ENCODE measurements around the gene GPBAR1.
A peak's percentile ranks its signal among the peaks of the same experiment; 100 is the strongest.

Gene GPBAR1

DNA sequence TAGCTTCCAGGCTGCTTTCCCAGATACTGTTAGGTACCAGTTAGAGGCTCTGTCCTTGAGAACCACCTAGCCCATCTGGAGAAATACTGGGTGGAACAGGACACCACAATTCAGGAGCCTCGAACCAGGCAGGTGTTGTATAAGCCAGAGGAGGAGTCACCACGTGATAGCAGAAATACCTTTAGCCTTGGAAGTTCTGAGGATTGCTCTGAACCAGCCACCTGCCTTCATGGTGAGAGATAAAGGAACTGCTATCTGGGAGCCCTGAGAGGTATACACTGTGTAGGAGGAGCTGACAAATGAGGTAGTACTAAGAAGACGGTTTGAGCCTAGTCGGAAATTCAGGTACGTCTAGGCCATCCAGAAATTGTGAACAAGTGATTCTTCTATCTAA, 7.6 kb upstream of the GPBAR1 start:
- no peaks in the 10 kb centered on the region for H3K9me3 Mint-ChIP-seq
- H3K27me3 Mint-ChIP-seq = no peaks in the 10 kb centered on the region
- H3K4me3 Mint-ChIP-seq = no peak overlapping the region
- peak overlapping the region; percentile 81 for H3K27ac Mint-ChIP-seq
- peaks cover 95% of the 10 kb centered on the region for H3K4me1 Mint-ChIP-seq (ENCODE audit: low read depth)
- H3K36me3 Mint-ChIP-seq (ENCODE audit: low read depth) = peaks cover 86% of the 10 kb centered on the region
- intact Hi-C loops (cut with micrococcal nuclease) = no loop called here

DNA sequence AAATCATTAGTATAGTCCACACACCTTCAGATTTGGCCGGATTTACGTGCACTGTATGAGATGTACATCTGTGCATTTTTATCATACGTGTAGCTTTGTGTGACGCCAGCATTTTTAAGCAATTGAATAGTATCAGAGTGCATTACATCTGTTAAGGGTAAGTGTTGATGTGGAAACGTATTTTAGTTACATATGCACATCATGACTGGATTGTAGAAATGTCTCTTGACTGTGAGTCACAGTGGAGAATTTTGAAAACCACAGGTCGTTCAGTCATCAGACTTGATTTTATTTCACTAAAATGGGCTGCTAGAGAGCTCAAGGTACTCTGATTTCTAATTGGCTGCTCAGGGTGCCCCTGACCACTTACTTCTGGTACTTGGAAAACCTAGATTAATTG, 5.4 kb upstream of the GPBAR1 start:
- H3K36me3 Mint-ChIP-seq (ENCODE audit: low read depth) = peaks cover 64% of the 10 kb centered on the region
- no peak overlapping the region for H3K4me3 Mint-ChIP-seq
- peaks cover 95% of the 10 kb centered on the region for H3K4me1 Mint-ChIP-seq (ENCODE audit: low read depth)
- no peaks in the 10 kb centered on the region for H3K9me3 Mint-ChIP-seq
- no peaks in the 10 kb centered on the region for H3K27me3 Mint-ChIP-seq
- H3K27ac Mint-ChIP-seq = peak overlapping the region; percentile 81
- intact Hi-C loops (cut with micrococcal nuclease) = loop anchor here (5.0 kb wide), 1 partner anchor 38 kb away; the partner anchor contains the start of gene ARPC2

DNA sequence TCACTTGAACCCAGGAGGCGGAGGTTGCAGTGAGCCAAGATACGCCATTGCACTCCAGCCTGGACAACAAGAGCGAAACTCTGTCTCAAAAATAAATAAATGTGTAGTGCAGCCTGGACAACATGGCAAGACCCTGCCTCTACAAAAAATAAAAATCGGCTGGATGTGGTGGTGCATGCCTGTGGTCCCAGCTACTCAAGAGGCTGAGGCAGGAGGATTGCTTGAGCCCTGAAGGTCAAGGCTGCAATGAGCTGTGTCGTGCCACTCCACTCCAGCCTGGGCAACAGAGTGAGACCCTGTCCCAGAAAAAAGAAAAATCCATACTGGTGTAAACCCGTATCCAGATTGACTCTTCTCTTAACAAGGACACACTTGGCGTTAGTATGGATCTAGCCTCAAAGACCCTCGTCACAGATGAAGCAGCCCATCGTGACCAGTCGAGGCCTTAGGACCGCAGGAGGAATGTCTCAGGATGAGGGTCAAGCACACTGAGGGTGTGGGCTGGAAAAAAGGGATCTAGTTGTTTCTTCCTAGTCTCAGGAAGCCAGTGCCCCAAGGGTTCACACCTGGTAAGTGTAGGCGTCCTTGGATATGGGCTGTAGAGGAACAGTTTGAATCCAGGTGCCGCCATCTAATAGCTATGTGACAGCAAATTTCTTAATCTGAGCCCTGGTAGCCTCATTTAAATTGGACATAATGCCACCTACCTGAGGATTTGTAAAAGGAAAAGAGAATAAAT, 4.0 kb upstream of the GPBAR1 start:
- Mint-ChIP-seq H3K27me3 (no peaks in the 10 kb centered on the region), H3K4me1 (ENCODE audit: low read depth) (peaks cover 95% of the 10 kb centered on the region), H3K9me3 (no peaks in the 10 kb centered on the region), H3K4me3 (no peak overlapping the region), H3K36me3 (ENCODE audit: low read depth) (peaks cover 51% of the 10 kb centered on the region), H3K27ac (peak overlapping the region; percentile 81)
- intact Hi-C loops (cut with micrococcal nuclease) = loop anchor here (5.0 kb wide), 1 partner anchor 39 kb away; the partner anchor contains the start of gene ARPC2

DNA sequence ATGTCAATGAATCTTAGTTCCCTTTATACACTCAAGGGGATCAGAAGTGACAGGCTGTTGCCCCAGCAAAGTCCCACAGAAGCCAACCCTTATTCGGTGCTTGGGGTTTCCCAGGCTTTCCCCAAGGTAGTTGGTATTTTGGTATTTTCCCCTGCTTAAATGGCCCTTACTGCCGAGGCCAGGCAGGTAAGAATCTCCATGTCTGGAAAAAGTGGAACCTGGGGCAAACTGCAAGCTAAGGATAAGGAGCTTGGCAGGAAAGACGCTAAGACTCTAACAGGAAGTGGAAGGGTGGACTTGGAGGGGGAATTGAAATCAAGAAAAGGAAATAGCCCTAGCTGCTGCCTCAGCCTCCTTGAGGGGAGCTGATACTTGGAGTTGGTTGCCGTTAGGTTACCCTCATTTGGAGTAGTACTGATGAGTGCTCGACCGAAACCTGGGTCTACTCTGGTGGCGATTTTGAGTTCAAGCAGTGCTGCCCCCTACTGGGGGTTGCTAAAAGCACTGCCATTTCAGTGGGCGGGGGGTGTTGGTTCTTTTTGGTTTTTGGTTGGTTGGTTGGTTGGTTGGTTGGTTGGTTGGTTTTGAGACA, 3.3 kb upstream of the GPBAR1 start:
- H3K27me3 Mint-ChIP-seq = no peaks in the 10 kb centered on the region
- H3K4me3 Mint-ChIP-seq = no peak overlapping the region
- peaks cover 45% of the 10 kb centered on the region for H3K36me3 Mint-ChIP-seq (ENCODE audit: low read depth)
- intact Hi-C loops (cut with micrococcal nuclease) = loop anchor here (5.0 kb wide), 1 partner anchor 40 kb away; the partner anchor contains the start of gene ARPC2
- peak overlapping the region; percentile 81 for H3K27ac Mint-ChIP-seq
- no peaks in the 10 kb centered on the region for H3K9me3 Mint-ChIP-seq
- H3K4me1 Mint-ChIP-seq (ENCODE audit: low read depth) = peaks cover 95% of the 10 kb centered on the region

DNA sequence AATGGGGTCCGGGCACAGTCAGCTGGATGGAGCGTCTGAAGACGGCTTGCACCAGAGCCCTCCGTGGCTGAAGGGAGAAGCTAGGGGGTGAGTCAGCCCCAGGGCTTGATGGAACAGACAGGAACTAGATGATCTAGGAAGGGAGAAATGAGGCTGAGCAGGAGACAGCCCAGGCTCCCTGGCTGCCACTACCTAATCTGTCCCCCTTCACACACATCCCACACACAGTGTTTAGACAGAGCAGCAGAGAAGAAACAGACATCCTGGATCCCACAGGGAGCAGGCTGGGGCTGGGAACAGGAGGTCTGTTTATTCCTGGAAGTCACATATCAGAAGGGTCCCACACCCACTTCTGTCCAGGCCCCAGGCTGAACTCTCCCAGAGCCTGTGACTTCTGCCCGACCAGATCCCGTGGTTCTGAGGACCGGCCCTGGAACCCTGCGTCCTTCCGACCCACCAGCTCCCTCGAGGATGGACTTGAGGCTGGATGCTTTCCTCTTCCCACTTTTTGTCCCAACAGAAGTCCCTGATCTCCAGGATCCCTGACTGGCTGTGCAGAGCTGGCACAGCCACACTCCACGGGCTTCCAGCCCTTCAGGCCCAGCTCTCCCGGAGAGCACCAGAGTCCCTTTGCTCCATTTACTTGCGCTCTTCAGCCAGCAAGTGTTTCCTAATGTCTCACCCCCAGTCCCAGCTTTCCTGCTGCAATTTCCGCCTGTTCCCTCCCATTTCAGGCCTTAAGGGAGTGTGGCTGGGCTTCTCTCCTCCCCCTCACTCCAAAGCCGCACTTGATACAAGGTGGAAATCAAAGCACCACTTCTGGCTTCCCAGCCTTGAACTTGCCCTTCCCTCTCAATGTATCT, 1.5 kb upstream of the GPBAR1 start:
- intact Hi-C loops (cut with micrococcal nuclease) = loop anchor here (5.0 kb wide), 1 partner anchor 42 kb away; the partner anchor contains the start of gene ARPC2
- Mint-ChIP-seq H3K27me3 (no peaks in the 10 kb centered on the region), H3K36me3 (ENCODE audit: low read depth) (peaks cover 45% of the 10 kb centered on the region), H3K9me3 (no peaks in the 10 kb centered on the region), H3K4me3 (no peak overlapping the region), H3K27ac (peak overlapping the region; percentile 81), H3K4me1 (ENCODE audit: low read depth) (peaks cover 95% of the 10 kb centered on the region)

DNA sequence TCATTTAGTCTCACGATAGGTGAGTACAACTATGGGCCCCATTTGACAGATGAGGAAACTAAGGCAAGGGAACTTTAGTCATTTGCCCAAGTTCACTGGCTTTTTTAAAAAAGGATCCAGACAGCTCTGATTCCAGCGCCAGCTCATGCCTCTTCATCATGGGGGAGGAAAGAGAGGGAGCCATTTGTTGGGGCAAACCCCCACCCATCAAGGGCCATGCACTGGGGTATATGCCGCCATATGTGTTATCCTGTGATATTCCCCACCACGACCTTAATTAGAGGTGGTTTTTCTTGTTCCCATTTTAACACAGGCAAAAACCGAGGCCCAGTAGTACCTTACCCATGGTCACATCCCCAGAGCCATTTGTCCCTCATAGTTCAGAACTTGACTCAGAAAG, 649 bp upstream of the GPBAR1 start:
- intact Hi-C loops (cut with micrococcal nuclease) = no loop called here
- no peak overlapping the region for H3K4me3 Mint-ChIP-seq
- H3K36me3 Mint-ChIP-seq (ENCODE audit: low read depth) = peaks cover 45% of the 10 kb centered on the region
- no peaks in the 10 kb centered on the region for H3K27me3 Mint-ChIP-seq
- H3K27ac Mint-ChIP-seq = peak overlapping the region; percentile 81
- H3K9me3 Mint-ChIP-seq = no peaks in the 10 kb centered on the region
- H3K4me1 Mint-ChIP-seq (ENCODE audit: low read depth) = peaks cover 98% of the 10 kb centered on the region

DNA sequence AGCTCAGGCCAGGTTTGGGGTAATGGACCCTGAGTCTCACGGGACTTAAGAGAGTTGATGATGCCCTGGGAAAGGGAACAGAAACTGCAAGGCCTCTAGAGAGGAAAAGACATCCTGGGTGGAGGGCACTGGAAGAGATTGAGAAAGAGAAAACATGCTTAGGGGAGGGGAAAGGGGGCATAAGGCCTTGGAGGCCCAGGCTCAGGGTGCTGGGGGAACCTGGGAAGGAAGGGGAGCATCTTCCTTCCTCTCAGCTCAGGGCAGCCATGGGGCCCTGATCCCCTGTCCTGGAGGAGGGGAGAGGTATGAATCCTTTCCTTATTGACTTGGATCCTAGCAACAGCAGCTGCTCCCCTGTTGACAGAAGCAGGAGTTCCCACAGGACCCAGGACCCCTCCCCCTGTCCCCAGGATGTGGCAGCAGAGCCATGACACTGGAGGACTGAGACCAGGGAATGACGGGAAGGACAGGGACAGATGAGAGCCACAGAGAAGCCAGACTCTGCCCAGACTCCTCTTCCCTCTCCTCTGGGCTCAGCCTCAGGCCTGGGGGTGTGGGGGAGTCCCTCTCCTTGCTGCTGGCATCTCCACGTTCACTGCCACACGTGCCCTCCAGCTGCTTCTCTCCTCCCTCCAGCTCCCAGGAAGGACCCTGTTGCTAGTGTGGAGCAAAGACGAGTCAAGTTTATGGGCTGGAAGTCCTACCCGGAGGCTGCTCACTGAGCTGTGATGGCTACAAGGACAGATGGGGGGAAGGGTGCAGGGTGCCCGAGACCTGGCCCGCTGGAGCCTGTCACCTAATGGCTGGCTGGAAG, 815 bp downstream of the GPBAR1 start:
- Mint-ChIP-seq H3K27ac (peak overlapping the region; percentile 81), H3K36me3 (ENCODE audit: low read depth) (peaks cover 45% of the 10 kb centered on the region), H3K27me3 (no peaks in the 10 kb centered on the region), H3K4me3 (peak overlapping the region; percentile 68), H3K4me1 (ENCODE audit: low read depth) (peaks cover 98% of the 10 kb centered on the region), H3K9me3 (no peaks in the 10 kb centered on the region)
- intact Hi-C loops (cut with micrococcal nuclease) = no loop called here

DNA sequence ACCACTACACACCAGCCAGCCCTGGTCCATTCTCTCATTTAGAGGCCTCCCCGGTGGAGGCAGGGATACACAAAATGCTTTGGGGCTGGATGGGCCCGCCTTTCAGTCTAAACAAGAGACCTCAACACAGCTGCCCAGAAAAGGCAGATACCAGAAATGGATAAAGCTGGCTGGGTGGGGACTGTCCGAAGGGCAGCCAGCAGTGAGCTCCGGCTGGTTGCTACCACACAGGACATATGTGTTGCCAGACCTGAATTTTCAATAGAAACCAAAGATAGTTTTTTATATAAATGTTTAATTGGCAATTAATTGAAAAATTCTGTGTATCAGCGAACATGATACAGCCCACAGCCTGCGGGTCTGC, 1.4 kb downstream of the GPBAR1 start:
- intact Hi-C loops (cut with micrococcal nuclease) = no loop called here
- Mint-ChIP-seq H3K27ac (peak overlapping the region; percentile 81), H3K4me3 (peak overlapping the region; percentile 68)

DNA sequence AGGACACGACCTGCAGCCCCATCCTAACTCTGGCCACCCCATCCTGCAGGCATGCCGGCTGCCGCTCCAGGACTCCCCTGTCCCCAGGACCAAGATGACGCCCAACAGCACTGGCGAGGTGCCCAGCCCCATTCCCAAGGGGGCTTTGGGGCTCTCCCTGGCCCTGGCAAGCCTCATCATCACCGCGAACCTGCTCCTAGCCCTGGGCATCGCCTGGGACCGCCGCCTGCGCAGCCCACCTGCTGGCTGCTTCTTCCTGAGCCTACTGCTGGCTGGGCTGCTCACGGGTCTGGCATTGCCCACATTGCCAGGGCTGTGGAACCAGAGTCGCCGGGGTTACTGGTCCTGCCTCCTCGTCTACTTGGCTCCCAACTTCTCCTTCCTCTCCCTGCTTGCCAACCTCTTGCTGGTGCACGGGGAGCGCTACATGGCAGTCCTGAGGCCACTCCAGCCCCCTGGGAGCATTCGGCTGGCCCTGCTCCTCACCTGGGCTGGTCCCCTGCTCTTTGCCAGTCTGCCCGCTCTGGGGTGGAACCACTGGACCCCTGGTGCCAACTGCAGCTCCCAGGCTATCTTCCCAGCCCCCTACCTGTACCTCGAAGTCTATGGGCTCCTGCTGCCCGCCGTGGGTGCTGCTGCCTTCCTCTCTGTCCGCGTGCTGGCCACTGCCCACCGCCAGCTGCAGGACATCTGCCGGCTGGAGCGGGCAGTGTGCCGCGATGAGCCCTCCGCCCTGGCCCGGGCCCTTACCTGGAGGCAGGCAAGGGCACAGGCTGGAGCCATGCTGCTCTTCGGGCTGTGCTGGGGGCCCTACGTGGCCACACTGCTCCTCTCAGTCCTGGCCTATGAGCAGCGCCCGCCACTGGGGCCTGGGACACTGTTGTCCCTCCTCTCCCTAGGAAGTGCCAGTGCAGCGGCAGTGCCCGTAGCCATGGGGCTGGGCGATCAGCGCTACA, 2.1 kb downstream of the GPBAR1 start:
- Mint-ChIP-seq H3K27ac (peak overlapping the region; percentile 77), H3K9me3 (no peaks in the 10 kb centered on the region), H3K4me3 (peak overlapping the region; percentile 4), H3K4me1 (ENCODE audit: low read depth) (peaks cover 96% of the 10 kb centered on the region), H3K36me3 (ENCODE audit: low read depth) (peaks cover 55% of the 10 kb centered on the region), H3K27me3 (no peaks in the 10 kb centered on the region)
- intact Hi-C loops (cut with micrococcal nuclease) = no loop called here

More for the DNA sequence above, 1.4 kb downstream of the GPBAR1 start:
- no peaks in the 10 kb centered on the region for H3K27me3 Mint-ChIP-seq
- no peaks in the 10 kb centered on the region for H3K9me3 Mint-ChIP-seq
- peaks cover 48% of the 10 kb centered on the region for H3K36me3 Mint-ChIP-seq (ENCODE audit: low read depth)
- H3K4me1 Mint-ChIP-seq (ENCODE audit: low read depth) = peaks cover 98% of the 10 kb centered on the region

DNA sequence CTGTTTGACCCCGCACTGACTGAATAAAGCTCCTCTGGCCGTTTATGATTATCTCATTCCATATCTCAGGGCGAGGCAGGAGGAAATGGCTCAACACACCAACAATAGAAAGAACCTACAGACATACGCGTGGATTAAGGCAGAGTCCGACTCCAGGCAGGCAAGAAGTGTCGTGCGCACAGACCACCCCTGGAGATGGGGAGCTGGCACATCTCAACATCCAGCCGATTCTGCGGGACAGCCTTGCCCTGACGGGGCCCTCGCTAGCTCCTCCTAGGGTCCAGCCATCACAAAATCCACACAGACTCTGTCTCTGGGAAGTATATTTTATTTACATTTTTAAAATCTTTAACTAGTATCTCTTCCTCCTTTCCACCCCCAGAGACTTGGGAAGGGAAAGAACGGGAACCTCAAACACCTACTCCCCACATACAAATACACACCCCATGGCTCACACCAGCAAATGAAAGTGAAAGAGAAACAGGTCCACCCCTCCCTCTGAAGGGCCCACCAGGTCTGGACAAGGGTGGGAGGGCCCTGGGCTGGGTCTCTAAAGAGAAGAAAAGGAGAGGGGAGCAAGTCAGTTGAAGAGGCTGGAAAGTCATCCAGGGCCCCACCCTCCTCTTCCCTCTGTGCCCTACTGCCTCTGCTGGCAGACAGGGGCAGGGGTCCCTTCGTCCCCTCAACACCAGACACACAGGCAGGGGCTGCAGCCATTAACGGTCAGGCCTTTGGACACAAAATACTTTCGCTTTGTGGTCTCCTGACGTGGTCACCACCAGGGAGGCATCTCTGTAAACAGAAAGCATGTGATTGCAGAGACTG, 3.2 kb downstream of the GPBAR1 start:
- Mint-ChIP-seq H3K36me3 (ENCODE audit: low read depth) (peaks cover 60% of the 10 kb centered on the region), H3K27me3 (no peaks in the 10 kb centered on the region), H3K4me3 (no peak overlapping the region), H3K4me1 (ENCODE audit: low read depth) (peaks cover 90% of the 10 kb centered on the region), H3K27ac (peak overlapping the region; percentile 77), H3K9me3 (no peaks in the 10 kb centered on the region)
- intact Hi-C loops (cut with micrococcal nuclease) = no loop called here

DNA sequence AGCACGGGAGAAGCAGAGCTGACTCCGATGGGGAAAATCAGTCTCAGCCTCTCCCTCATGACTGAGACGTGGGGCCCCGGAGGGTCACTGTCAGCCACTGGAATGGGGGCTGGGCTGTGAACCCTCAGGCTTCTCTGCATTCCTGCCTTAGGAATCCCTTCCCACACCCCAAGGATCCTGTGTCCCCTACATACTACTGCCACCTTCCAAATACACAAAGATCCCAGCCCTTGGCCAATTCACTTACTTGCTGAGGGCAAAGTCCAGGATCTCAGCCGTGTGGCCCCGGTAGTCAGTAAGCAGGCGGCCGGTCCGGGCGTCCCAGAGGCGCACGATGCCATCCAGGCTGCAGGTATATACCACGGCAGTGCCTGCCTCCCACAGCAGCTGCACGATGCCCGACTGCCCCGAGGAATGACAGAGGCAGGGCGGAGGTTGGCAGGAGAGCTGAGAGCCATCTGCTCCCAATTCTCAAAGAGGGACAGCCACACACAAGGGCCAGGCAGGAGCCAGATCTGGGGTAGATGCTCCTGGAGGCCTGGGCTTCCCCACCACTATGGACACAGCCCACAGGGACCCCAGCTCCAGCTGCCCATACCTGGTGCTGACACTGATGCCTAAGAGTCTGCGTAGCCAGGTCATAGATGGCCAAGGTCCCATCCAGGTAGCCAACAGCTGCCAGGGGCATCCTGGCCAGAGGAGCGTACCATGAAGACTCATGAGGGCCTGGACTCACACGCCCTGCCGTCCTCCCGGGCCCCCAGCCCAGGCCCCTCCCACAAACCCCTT, 4.2 kb downstream of the GPBAR1 start:
- H3K4me1 Mint-ChIP-seq (ENCODE audit: low read depth) = peaks cover 88% of the 10 kb centered on the region
- peaks cover 69% of the 10 kb centered on the region for H3K36me3 Mint-ChIP-seq (ENCODE audit: low read depth)
- intact Hi-C loops (cut with micrococcal nuclease) = no loop called here
- no peaks in the 10 kb centered on the region for H3K27me3 Mint-ChIP-seq
- no peak overlapping the region for H3K4me3 Mint-ChIP-seq
- no peaks in the 10 kb centered on the region for H3K9me3 Mint-ChIP-seq
- H3K27ac Mint-ChIP-seq = peak overlapping the region; percentile 77
